Measurements from ENCODE around the gene TSPAN14. TPM values are rescaled to one million over a fixed set of nuclear protein-coding genes. Genes with fewer than 3 reads are reported as not detected.

TSPAN14 gene
- total and polyA plus RNA-seq, 10 of the 15 experiments (the other 5 are each of a cell fraction or from before 2014, with no cell fraction given), result 2.5 to 31.7 (median 17.9) TPM

GRCh38 chr10:80519936-80520650 lies 66.0 kb downstream of the TSPAN14 start:
- intact Hi-C loops (cut with micrococcal nuclease; ENCODE audit: unreplicated experiment), result no loop called here
- ChIA-PET SMC1A (ENCODE audit: uncharacterized antibody, unreplicated experiment) (interaction anchor here (0.7 to 1.1 kb wide), 3 partner anchors 14 to 99 kb away, joined by 3 read pairs; no protein-coding TSS in a partner anchor), POLR2A (interaction anchor here (1.0 kb wide), 1 partner anchor 61 kb away, joined by 3 read pairs; no protein-coding TSS in a partner anchor), CTCF (interaction anchor here (1.1 to 1.8 kb wide), 4 partner anchors 14 to 76 kb away, joined by 3 to 7 read pairs (median 4); no protein-coding TSS in a partner anchor), RAD21 (ENCODE audit: unreplicated experiment) (interaction anchor here (1.1 kb wide), 1 partner anchor 14 kb away, joined by 3 read pairs; no protein-coding TSS in a partner anchor)
- Histone ChIP-seq H3K4me1 (ENCODE audit: control insufficient read depth, insufficient read depth, low read length) (peaks cover 6% of the 10 kb centered on the region), H3K4me3 (no peak overlapping the region), H3K79me2 (ENCODE audit: control insufficient read depth, insufficient read depth, low read length) (no peaks in the 10 kb centered on the region), H3K27me3 (replicated peaks in 1 of 2; ENCODE audit: control insufficient read depth in 2 of 2, insufficient read depth in 2 of 2, low read length in 1 of 2) (no peaks in the 10 kb centered on the region), H3K9ac (ENCODE audit: control insufficient read depth, insufficient read depth, low read length) (no peak overlapping the region), H2AFZ (ENCODE audit: control insufficient read depth, low read depth, low read length) (no peak overlapping the region), H3K36me3 (ENCODE audit: control insufficient read depth in 2 of 2, insufficient read depth in 2 of 2, low read length in 1 of 2) (peaks cover under 1 to 7% of the 10 kb centered on the region in 2 experiments; a peak in 3 of 4 replicates), H3K27ac (ENCODE audit: control insufficient read depth, insufficient read depth) (no peak overlapping the region), H3K9me3 (replicated peaks; ENCODE audit: control insufficient read depth, insufficient read depth, low read length) (no peaks in the 10 kb centered on the region), H3K4me2 (ENCODE audit: control insufficient read depth, insufficient read depth) (no peak overlapping the region), H4K20me1 (ENCODE audit: control insufficient read depth, insufficient read depth) (no peaks in the 10 kb centered on the region)
- ATAC-seq (no peak), DNase-seq (ENCODE audit: low read depth, low spot score) (no peak), FAIRE-seq (no peak)
- BruUV-seq (replicated peaks), result no TSS peak
- in situ Hi-C loops (cut with MboI), result no loop called here
- no peak for TF ChIP-seq ZBTB4 (CRISPR knock-in tag; IDR thresholded peaks at IDR 0.05)
- TF ChIP-seq POLR2AphosphoS5 (IDR thresholded peaks at IDR 0.05; ENCODE audit: low read length), result 0 out of 2 replicates have a peak, but pooled peaks have one; percentile 35
- WGBS (ENCODE audit: insufficient coverage, insufficient replicate concordance, low lambda C conversion rate, missing lambda C conversion rate), result 99% methylated on average over 14 of the region's 14 CpGs
